Measurements from ENCODE around the gene ELAC1.
A peak's percentile ranks its signal among the peaks of the same experiment; 100 is the strongest.
"Not testable (repeated sequence)": the region's sequence is repeated elsewhere in the genome, so short reads cannot be mapped to it uniquely, and the experiment has no call there.

Gene ELAC1, protein sequence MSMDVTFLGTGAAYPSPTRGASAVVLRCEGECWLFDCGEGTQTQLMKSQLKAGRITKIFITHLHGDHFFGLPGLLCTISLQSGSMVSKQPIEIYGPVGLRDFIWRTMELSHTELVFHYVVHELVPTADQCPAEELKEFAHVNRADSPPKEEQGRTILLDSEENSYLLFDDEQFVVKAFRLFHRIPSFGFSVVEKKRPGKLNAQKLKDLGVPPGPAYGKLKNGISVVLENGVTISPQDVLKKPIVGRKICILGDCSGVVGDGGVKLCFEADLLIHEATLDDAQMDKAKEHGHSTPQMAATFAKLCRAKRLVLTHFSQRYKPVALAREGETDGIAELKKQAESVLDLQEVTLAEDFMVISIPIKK

GRCh38 chr18:50967714-50968661, at the start of gene ELAC1:
ELAC1 (plus strand) TSS chr18:50968040; CDS start chr18:50974405, 6,365 bp downstream.
- peak; percentile 88 for DNase-seq (ENCODE audit: low spot score)

DNA sequence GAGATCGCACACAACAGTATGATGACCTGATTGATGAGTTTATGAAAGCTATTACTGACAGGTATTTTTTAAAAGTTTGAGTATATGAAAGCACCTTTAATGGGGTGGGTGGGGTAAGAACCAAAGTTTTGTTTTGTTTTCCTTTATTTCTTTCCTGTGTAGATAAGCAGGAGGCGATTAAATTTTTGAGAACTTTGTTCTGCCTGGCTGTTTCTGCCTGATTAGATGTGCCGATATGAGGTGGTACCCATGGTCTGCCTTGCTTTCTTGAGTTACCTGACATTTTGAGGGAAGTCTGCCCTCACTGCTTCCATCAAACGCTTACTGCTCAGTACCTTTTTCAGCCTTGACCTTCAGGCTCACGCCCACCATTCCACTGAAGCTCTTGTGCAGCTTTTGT, 49.7 kb upstream of the ELAC1 start:
- DNase-seq (ENCODE audit: low spot score), result no peak

DNA sequence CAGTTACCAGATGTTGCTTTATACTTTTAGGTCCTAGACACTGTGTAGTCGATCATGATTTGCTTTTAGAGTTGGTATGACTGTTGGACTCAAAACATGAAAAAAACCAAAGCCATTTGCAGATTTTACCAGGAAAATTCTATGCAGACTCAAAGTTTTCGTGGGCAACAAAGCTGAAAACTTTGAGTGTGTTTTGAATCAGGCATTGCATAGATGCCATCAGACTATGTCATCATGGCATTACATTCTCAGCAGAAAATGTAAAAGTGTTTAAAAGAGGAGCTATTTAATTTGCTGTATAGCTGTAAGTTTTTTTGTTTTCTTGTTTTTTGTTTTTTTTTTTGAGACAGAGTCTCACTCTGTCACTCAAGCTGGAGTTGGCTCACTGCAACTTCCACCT, 43.5 kb upstream of the ELAC1 start:
- DNase-seq (ENCODE audit: low spot score), result no peak

DNA sequence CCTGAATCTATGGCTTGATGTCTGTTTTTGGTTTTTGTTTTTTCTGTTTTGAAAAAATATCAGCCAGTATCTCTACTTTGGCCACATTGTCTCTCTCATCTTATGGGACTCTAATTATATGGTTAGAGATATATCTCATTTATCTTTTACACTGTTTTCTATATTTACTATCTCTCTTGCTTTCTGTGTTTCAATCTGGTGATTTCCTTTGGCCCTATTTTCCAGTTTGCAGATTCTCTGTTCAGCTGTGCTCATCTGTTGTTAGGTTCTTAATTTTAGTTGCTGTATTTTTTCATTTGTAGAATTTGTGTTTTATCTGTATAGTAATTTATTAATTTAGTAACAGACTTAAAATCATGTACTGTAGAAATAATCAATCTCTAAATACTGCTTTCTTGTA, 41.3 kb upstream of the ELAC1 start:
- no peak for DNase-seq (ENCODE audit: low spot score)

GRCh38 chr18:50928551-50928950, 39.3 kb upstream of the ELAC1 start:
- no peak for DNase-seq (ENCODE audit: low spot score)

DNA sequence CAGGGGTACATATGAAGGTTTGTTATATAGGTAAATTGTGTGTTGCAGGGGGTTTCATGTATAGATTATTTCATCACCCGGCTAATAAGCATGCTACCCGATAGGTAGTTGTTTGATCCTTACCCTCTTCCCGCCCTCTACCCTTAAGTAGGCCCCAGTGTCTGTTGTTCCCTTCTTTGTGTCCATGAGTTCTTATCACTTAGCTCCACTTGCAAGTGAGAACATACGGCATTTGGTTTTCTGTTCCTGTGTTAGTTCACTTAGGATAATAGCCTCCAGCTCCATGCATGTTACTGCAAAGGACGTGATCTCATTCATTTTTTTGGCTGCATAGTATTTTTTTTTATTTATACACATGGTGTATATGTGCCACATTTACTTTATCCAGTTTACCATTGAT, 34.2 kb upstream of the ELAC1 start:
- no peak for DNase-seq (ENCODE audit: low spot score)

- DNase-seq (ENCODE audit: low spot score), result no peak
These were observed 33.2 kb upstream of the ELAC1 start for GRCh38 chr18:50934545-50935211.

GRCh38 chr18:50935493-50936191, 32.2 kb upstream of the ELAC1 start:
- DNase-seq (ENCODE audit: low spot score), result no peak

GRCh38 chr18:50937183-50937582, 30.7 kb upstream of the ELAC1 start:
- DNase-seq (ENCODE audit: low spot score), result no peak

- no peak for DNase-seq (ENCODE audit: low spot score)
These were observed 28.9 kb upstream of the ELAC1 start for GRCh38 chr18:50938912-50939311.

GRCh38 chr18:50944245-50944932, 23.5 kb upstream of the ELAC1 start:
- DNase-seq (ENCODE audit: low spot score), result no peak

- DNase-seq (ENCODE audit: low spot score), result not testable (repeated sequence)
These were observed 21.9 kb upstream of the ELAC1 start for GRCh38 chr18:50945918-50946317.

DNA sequence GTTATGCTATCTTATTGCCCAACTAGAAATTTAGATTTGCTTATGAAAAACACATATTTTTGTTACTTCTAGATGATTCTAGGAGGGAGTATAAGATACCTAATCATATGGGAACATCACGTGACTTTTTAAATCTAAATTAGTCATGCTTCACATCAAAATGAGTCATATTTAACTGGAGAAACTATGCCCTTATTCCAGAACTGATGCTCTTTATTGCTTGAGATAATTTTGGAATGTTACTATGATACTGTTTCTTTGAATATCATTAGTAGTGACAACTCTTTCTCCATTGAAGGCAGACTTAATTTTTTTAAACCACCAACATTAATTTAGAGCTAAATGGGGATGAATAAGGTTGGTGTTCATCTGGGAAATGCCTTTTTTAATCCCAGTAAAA, 19.9 kb upstream of the ELAC1 start:
- DNase-seq (ENCODE audit: low spot score), result no peak

DNA sequence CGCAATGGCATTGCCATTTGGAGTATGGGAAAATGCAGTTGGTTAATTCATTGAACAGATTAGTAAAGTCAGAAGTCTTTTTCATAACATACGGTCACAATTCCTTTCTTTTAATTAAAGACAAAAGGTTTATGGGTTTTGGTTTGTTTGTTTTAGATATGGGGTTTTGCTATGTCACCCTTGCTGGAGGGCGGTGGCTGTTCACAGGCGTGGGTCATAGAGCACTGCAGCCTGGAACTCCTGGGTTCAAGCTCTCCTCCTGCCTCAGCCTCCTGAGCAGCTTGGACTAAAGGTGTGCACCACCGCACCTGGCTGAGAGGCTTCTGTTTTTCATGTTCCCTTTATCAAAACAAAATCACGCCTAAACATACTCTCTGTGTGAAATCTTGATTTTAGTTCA, 18.7 kb upstream of the ELAC1 start:
- DNase-seq (ENCODE audit: low spot score), result no peak

DNA sequence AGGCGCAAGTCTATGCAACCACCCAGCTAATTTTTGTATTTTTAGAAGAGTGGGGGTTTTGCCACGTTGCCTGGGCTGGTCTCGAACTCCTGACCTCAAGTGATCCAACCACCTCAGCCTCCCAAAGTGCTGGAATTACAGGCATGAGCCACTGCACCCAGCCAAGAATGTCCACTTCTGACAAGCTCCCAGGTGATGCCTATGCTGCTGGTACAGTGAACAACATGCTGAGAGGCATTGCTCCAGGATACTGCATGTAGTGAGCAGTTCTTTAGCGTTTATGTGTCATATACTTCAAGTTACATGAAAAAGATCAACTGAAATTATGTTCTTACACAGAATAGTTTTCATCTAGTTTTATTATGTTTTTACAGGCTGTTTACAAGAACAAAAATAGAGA, 17.2 kb upstream of the ELAC1 start:
- DNase-seq (ENCODE audit: low spot score), result no peak

DNA sequence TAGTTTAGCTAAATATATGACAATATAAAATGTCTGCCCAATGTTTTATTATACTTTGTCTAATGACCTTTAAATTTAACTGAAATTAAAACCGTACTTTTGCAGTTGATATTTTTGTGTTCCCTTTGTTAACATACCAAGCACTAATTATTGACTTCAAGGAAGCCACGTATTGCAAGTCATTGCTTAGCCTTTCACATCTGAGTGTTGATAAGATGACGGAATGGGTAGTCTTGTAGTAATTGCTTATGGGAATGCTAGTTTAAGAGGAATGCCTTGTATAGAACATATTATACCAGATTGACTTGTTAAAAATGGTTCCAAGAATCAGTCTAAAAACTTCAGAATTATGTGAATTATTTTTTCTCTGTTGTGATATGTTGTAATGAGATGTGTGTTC, 14.0 kb upstream of the ELAC1 start:
- DNase-seq (ENCODE audit: low spot score), result no peak

DNA sequence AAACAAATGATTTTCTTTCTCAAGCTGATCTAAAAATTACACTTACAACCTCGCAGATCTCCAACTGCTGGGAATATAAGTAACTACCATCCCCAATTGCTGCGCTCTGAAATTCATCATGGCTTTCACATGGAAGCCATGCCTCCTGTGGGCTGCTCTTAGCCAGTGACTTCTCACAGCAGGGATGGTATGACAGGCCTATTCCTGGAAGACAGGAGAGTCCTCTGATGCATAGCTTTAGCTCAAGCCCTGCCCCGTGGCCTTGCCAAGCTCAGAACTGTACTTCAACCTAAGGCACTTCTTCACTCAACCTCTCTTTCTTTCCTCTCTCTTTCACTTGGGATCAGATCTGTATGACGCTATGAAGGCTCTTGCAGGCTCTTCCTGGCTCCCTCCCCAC, 12.6 kb upstream of the ELAC1 start:
- no peak for DNase-seq (ENCODE audit: low spot score)

DNA sequence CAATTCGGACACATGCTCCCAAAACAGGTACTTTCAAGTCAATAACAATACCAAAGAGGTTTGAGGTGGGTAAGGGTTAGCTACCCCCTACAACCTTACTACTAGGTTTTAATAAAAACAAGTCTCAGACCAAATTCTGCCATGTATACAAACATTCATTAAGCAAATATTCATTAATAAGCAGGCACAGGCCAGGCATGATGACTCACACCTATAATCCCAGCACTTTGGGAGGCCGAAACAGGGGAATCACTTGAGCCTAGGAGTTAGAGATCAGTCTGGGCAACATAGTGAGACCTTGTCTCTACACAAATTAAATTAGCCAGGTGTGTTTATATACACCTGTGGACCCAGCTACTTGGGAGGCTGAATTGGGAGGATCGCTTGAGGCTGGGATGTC, 11.7 kb upstream of the ELAC1 start:
- DNase-seq (ENCODE audit: low spot score), result no peak

DNA sequence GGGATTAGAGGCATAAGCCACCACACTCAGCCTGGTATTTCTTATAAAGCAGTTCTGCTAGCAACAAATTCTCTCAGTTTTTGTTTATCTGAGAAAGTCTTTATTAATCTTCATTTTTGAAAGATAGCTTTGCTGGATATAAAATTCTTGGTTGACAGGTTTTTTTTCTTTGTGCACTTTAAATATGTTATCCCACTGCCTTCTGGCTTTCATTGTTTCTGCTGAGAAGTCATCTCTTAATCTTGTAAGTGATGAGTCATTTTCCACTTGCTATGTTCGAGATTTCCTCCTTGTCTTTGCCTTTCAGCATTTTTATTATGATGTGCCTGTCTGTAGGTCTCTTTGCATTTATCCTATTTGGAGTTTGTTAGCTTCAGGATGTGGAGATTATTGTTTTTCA, 5.9 kb upstream of the ELAC1 start:
- DNase-seq (ENCODE audit: low spot score), result peak; percentile 25

DNA sequence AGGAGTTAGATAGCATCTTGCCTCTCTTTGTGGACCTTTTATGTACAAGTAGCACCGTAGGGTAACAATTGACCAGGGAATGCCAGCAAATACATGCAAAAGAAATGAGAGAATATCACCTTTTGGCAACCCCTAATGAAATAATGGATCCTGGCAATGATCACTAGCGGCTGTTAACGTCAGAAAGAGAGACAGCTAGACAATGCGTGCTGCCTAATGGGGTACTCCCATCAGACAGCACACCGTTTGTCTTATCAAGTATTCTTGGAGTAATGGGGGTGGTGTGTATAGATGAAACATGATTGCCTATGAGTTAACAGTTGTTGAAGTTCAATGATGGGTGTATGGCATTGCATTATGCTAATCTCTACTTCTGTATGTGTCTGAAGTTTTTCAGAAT, 1.6 kb downstream of the ELAC1 start:
- no peak for DNase-seq (ENCODE audit: low spot score)

- no peak for DNase-seq (ENCODE audit: low spot score)
These were observed 2.2 kb downstream of the ELAC1 start for GRCh38 chr18:50970006-50970405.
